K562 (cell line): ENCODE measurements around the gene SFXN5. TPM values are rescaled to one million over a fixed set of nuclear protein-coding genes. Genes with fewer than 3 reads are reported as not detected.

Experiments used
- ATAC-seq: fragments of 200-7000 bp; cut with Tn5 transposase; 3 replicates; pipeline ENCODE4 v1.9.1; 2020; ENCODE audit warnings: moderate library complexity
- BruUV-seq: library from RNA; stranded (reverse); fragments of 400-500 nt; replicated peaks from 2 replicates; lab custom pipeline; 2021; lab: Mats Ljungman, UMichigan
- CTCF ChIA-PET: fragments of 300-600 bp; formaldehyde crosslinking; extraction: SDS; loops from one replicate; lab custom pipeline; 2021; ENCODE audit warnings: low intra/inter-chr PET ratio; lab: Yijun Ruan, JAX
- POLR2A ChIA-PET: fragments of 300-600, 350-650 bp; sonication (Branson Sonifier 250); formaldehyde crosslinking; extraction: SDS; loops from one replicate; lab custom pipeline; 2021; ENCODE audit warnings: antibody characterized with exemption, inconsistent platforms; lab: Yijun Ruan, JAX
- DNase-seq, 4 experiments: peaks; one replicate each; pipeline versions ENCODE4 v3.0.0 to v3.0.0-alpha.2; 2011 to 2018; ENCODE audit warnings: low spot score in 3 of 4, mixed read lengths in 3 of 4; ENCODE audit errors: extremely low read depth in 1 of 4
- FAIRE-seq: peaks from 2 replicates; lab custom pipeline; 2011; peaks lifted over from hg19 to GRCh38; lab: Jason Lieb, UNC
- H2AFZ ChIP-seq: 2 replicates; pipeline ENCODE4 v1.6.0; 2011; ENCODE audit warnings: low read depth, low read length, control low read depth, inconsistent platforms
- H3K27ac ChIP-seq: fragments of 200-600 bp; 3 replicates; pipeline ENCODE4 v1.8.0; 2011; ENCODE audit warnings: low read depth, mild to moderate bottlenecking, control low read depth, inconsistent platforms, low read length, moderate library complexity, mixed read lengths; ENCODE audit errors: extremely low read depth
- H3K27me3 ChIP-seq, 2 experiments: fragments of 300-600 bp in 1 of 2; 2 replicates in 1 of 2; 3 replicates in 1 of 2; pipeline versions ENCODE4 v1.6.0 to v1.8.0; 2011; ENCODE audit warnings: inconsistent platforms in 2 of 2, low read length in 2 of 2, mild to moderate bottlenecking in 1 of 2, mixed read lengths in 1 of 2, moderate library complexity in 1 of 2; ENCODE audit not compliant: control insufficient read depth in 2 of 2, insufficient read depth in 2 of 2
- H3K36me3 ChIP-seq: fragments of 300-600 bp; 3 replicates; pipeline ENCODE4 v1.8.0; 2011; ENCODE audit warnings: mild to moderate bottlenecking, low read length, inconsistent platforms; ENCODE audit not compliant: control insufficient read depth, insufficient read depth
- H3K4me1 ChIP-seq, 2 experiments: fragments of 200-600 bp in 1 of 2; replicated peaks in 1 of 2; 2 replicates in 1 of 2; 3 replicates in 1 of 2; pipeline versions ENCODE4 v1.5.1 to v1.8.0; 2011; ENCODE audit warnings: inconsistent platforms in 2 of 2, low read length in 2 of 2, mild to moderate bottlenecking in 1 of 2, mixed read lengths in 1 of 2, moderate library complexity in 1 of 2; ENCODE audit not compliant: control insufficient read depth in 2 of 2, insufficient read depth in 2 of 2
- H3K4me2 ChIP-seq: 2 replicates; pipeline ENCODE4 v1.6.1; 2011; ENCODE audit warnings: low read length, control low read depth, inconsistent platforms, mixed read lengths; ENCODE audit not compliant: insufficient read depth
- H3K4me3 ChIP-seq: fragments of 200-600 bp; sonication (generic), shearing (Covaris generic); 2 replicates; pipeline ENCODE4 v1.5.1; 2016; ENCODE audit warnings: control low read depth, inconsistent platforms
- H3K79me2 ChIP-seq: fragments of 200-600 bp; 3 replicates; pipeline ENCODE4 v1.8.0; 2011; ENCODE audit warnings: low read length, inconsistent platforms; ENCODE audit not compliant: control insufficient read depth, insufficient read depth
- H3K9ac ChIP-seq, 2 experiments: 2 replicates each; pipeline versions ENCODE4 v1.6.0 to v1.6.1; 2011; ENCODE audit warnings: low read depth in 2 of 2, low read length in 2 of 2, control low read depth in 1 of 2, inconsistent platforms in 1 of 2, mild to moderate bottlenecking in 1 of 2, mixed read lengths in 1 of 2; ENCODE audit not compliant: insufficient read depth in 1 of 2
- H3K9me1 ChIP-seq: one replicate; pipeline ENCODE4 v1.6.0; 2011; ENCODE audit warnings: inconsistent platforms, mild to moderate bottlenecking, low read length, moderate library complexity; ENCODE audit not compliant: control insufficient read depth, insufficient read depth
- H3K9me3 ChIP-seq: replicated peaks from 2 replicates; pipeline ENCODE4 v1.5.1; 2011; ENCODE audit warnings: low read depth, low read length, inconsistent platforms; ENCODE audit not compliant: control insufficient read depth, insufficient read depth
- H4K20me1 ChIP-seq: replicated peaks from 2 replicates; pipeline ENCODE4 v1.6.1; 2011; ENCODE audit warnings: low read length, inconsistent platforms, mixed read lengths; ENCODE audit not compliant: control insufficient read depth, insufficient read depth
- CAMTA2 ChIP-seq: fragments of 250-450 bp; sonication (Bioruptor Pico); conservative IDR thresholded peaks from 2 replicates; pipeline ENCODE4 v1.5.1; 2022
- CBX5 ChIP-seq: IDR thresholded peaks from 2 replicates; pipeline ENCODE4 v1.6.1; 2014; ENCODE audit warnings: low read depth, borderline replicate concordance
- NCOR1 ChIP-seq: fragments of 450-650 bp; IDR thresholded peaks from 2 replicates; pipeline ENCODE4 v1.6.1; 2016; ENCODE audit warnings: mild to moderate bottlenecking, moderate library complexity
- TEAD1 ChIP-seq, 2 experiments: fragments of 450-650 bp in 1 of 2; sonication (generic) in 1 of 2; formaldehyde crosslinking; IDR thresholded peaks; 2 replicates each; pipeline versions ENCODE4 v1.4.0 to v1.8.0; 2020 to 2022; ENCODE audit warnings: mild to moderate bottlenecking in 2 of 2, missing genetic modification reagents in 1 of 2
- YBX1 ChIP-seq: fragments of 450-650 bp; IDR thresholded peaks from 2 replicates; pipeline ENCODE4 v1.7.1; 2016; ENCODE audit warnings: mild to moderate bottlenecking
- ZNF184 ChIP-seq: sonication (generic); formaldehyde crosslinking; IDR thresholded peaks from 2 replicates; pipeline ENCODE4 v1.5.0; 2020; ENCODE audit warnings: missing genetic modification reagents
- WGBS: fragments of 100-300 bp; shearing (Covaris generic); methylation state at CpG from one replicate; pipeline ENCODE4 v1.1.6; 2016; ENCODE audit warnings: low coverage, mixed read lengths; ENCODE audit not compliant: insufficient coverage; ENCODE audit errors: missing lambda C conversion rate; 5-methylcytosine and 5-hydroxymethylcytosine counted together
- in situ Hi-C: fragments of 300-500 bp; cut with MboI; formaldehyde crosslinking; loops from 4 replicates; pipeline ENCODE4 v1.15.0; 2018; ENCODE audit warnings: inconsistent platforms, mixed read lengths
- intact Hi-C: fragments of 100-400 bp; cut with micrococcal nuclease; formaldehyde crosslinking; loops from 2 replicates; pipeline ENCODE4 v1.14.2; 2022
- polyA plus RNA-seq, 8 experiments: library from polyadenylated mRNA; depleted of rRNA in 4 of 8; stranded (reverse) in 5 of 8; unstranded in 3 of 8; fragments of >200 nt; fragmentation: Nextera tagmentation in 2 of 8; fragmentation: Illumina TruSeq in 1 of 8; extraction: Ambion mirVana in 2 of 8; extraction: Trizol in 1 of 8; gene quantifications; 2 replicates each; pipeline versions ENCODE4 v1.2.1 to v1.2.3, GENCODE V29; 2011 to 2014; ENCODE audit warnings: inconsistent platforms in 1 of 8, missing spikeins in 1 of 8
- total RNA-seq, 7 experiments: library from RNA; depleted of rRNA in 6 of 7; stranded (reverse); fragments of >200 nt in 6 of 7; fragmentation: Illumina TruSeq in 2 of 7; extraction: Trizol in 2 of 7; gene quantifications; 2 replicates each; pipeline versions ENCODE4 v1.2.1 to v1.2.3, GENCODE V29; 2011 to 2021; ENCODE audit warnings: low replicate concordance in 1 of 7
- TF ChIP-seq, protein P1 (sequence below): fragments of 150-350 bp; conservative IDR thresholded peaks from 2 replicates; pipeline ENCODE4 v1.6.1; 2014; ENCODE audit warnings: low read length
- TF ChIP-seq, protein P2 (sequence below), 2 experiments: fragments of 450-650 bp; conservative IDR thresholded peaks; 2 replicates each; pipeline ENCODE4 v1.6.1; 2017; ENCODE audit warnings: mild to moderate bottlenecking in 2 of 2, moderate library complexity in 2 of 2
- TF ChIP-seq, protein P3 (sequence below): fragments of 250-450 bp; sonication (Bioruptor Pico); IDR thresholded peaks from 2 replicates; pipeline ENCODE4 v1.5.0; 2020; ENCODE audit warnings: mild to moderate bottlenecking, borderline replicate concordance
- TF ChIP-seq, protein P4 (sequence below): fragments of 450-650 bp; formaldehyde crosslinking; IDR thresholded peaks from 2 replicates; pipeline ENCODE4 v1.4.0; 2022; ENCODE audit warnings: missing genetic modification characterization

SFXN5 gene
- total and polyA plus RNA-seq, 9 of the 15 experiments (the other 6 are each of a cell fraction or from before 2014, with no cell fraction given), result 8.3 to 22.6 (median 16.0) TPM

DNA sequence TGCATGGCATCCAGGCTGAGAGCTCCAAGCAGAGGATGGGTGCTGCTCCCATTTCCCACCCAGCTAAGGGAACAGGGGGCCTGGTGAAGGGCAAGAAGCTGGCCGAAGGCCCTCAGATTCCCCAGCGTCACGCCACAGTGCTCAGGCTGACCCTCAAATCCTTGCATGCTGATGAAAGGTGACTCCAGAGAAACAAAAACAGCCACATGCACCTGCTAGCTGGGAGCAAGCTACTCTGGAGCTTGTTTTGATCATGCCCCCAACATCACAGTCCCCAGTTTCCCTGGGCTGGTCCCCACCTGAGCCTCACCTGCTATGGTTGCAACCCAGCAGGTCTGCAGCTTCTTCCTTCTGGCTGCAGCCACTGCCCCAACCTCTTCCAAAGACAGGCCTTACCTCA, 28.0 kb upstream of the SFXN5 start (continued):
- TF ChIP-seq, protein P1, sequence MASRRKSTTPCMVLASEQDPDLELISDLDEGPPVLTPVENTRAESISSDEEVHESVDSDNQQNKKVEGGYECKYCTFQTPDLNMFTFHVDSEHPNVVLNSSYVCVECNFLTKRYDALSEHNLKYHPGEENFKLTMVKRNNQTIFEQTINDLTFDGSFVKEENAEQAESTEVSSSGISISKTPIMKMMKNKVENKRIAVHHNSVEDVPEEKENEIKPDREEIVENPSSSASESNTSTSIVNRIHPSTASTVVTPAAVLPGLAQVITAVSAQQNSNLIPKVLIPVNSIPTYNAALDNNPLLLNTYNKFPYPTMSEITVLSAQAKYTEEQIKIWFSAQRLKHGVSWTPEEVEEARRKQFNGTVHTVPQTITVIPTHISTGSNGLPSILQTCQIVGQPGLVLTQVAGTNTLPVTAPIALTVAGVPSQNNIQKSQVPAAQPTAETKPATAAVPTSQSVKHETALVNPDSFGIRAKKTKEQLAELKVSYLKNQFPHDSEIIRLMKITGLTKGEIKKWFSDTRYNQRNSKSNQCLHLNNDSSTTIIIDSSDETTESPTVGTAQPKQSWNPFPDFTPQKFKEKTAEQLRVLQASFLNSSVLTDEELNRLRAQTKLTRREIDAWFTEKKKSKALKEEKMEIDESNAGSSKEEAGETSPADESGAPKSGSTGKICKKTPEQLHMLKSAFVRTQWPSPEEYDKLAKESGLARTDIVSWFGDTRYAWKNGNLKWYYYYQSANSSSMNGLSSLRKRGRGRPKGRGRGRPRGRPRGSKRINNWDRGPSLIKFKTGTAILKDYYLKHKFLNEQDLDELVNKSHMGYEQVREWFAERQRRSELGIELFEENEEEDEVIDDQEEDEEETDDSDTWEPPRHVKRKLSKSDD, result no peak
- TF ChIP-seq YBX1, result no peak
- no peak for TF ChIP-seq CBX5
- no peak for TF ChIP-seq CAMTA2 (CRISPR knock-in tag)
- TF ChIP-seq, protein P2, sequence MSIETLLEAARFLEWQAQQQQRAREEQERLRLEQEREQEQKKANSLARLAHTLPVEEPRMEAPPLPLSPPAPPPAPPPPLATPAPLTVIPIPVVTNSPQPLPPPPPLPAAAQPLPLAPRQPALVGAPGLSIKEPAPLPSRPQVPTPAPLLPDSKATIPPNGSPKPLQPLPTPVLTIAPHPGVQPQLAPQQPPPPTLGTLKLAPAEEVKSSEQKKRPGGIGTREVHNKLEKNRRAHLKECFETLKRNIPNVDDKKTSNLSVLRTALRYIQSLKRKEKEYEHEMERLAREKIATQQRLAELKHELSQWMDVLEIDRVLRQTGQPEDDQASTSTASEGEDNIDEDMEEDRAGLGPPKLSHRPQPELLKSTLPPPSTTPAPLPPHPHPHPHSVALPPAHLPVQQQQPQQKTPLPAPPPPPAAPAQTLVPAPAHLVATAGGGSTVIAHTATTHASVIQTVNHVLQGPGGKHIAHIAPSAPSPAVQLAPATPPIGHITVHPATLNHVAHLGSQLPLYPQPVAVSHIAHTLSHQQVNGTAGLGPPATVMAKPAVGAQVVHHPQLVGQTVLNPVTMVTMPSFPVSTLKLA (conservative IDR thresholded peaks at IDR 0.05), result no peak

DNA sequence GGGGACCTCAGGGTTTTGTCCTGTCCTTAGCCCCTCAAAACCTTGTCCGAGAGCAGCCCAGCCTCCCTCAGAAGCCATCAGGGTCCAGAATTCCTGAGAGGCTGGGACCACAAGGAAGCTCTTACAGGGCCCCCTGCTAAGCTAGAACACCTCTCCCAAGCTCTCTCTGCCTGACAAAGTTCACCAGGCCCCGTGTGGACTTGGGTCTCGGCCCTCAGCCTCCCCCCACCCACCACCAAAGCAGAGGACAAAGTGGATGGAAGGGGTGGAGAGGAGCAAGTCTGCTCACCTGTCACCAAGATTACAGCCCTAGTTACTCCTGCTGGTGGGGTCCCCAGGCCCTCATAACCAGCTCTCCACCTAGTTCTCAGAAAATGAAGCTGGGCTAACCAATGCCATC, 24.4 kb upstream of the SFXN5 start:
- Histone ChIP-seq H3K9me1 (no peaks in the 10 kb centered on the region), H2AFZ (no peak overlapping the region), H3K27ac (no peak overlapping the region), H3K4me2 (no peak overlapping the region), H3K79me2 (no peaks in the 10 kb centered on the region), H3K4me3 (no peak overlapping the region), H3K9me3 (no peaks in the 10 kb centered on the region), H4K20me1 (peaks cover 39% of the 10 kb centered on the region), H3K27me3 (peaks cover 0 to 7% of the 10 kb centered on the region in 2 experiments; a peak in 1 of 5 replicates), H3K9ac (peak overlapping the region in 1 of 2 experiments; percentile 31; a peak in 1 of 4 replicates), H3K4me1 (no peaks in the 10 kb centered on the region; a peak in 2 of 5 replicates), H3K36me3 (no peaks in the 10 kb centered on the region)
- intact Hi-C loops, result no loop called here
- no TSS peak for BruUV-seq
- POLR2A ChIA-PET, result interaction anchor here (0.6 to 1.4 kb wide), 4 partner anchors 10 to 114 kb away, joined by 3 to 6 read pairs (median 4); partner anchors contain the start of gene RAB11FIP5
- CTCF ChIA-PET, result no interaction called here
- no peak for FAIRE-seq
- DNase-seq, result no peak
- ATAC-seq, result no peak
- in situ Hi-C loops, result no loop called here
- 9% methylated on average over 3 of the region's 3 CpGs for WGBS
- TF ChIP-seq ZNF184 (CRISPR knock-in tag) (no peak), NCOR1 (no peak), TEAD1 (CRISPR knock-in tag; IDR thresholded peaks at IDR 0.05) (no peak)
- TF ChIP-seq, protein P3, sequence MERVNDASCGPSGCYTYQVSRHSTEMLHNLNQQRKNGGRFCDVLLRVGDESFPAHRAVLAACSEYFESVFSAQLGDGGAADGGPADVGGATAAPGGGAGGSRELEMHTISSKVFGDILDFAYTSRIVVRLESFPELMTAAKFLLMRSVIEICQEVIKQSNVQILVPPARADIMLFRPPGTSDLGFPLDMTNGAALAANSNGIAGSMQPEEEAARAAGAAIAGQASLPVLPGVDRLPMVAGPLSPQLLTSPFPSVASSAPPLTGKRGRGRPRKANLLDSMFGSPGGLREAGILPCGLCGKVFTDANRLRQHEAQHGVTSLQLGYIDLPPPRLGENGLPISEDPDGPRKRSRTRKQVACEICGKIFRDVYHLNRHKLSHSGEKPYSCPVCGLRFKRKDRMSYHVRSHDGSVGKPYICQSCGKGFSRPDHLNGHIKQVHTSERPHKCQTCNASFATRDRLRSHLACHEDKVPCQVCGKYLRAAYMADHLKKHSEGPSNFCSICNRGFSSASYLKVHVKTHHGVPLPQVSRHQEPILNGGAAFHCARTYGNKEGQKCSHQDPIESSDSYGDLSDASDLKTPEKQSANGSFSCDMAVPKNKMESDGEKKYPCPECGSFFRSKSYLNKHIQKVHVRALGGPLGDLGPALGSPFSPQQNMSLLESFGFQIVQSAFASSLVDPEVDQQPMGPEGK (CRISPR knock-in tag), result no peak
- TF ChIP-seq, protein P4, sequence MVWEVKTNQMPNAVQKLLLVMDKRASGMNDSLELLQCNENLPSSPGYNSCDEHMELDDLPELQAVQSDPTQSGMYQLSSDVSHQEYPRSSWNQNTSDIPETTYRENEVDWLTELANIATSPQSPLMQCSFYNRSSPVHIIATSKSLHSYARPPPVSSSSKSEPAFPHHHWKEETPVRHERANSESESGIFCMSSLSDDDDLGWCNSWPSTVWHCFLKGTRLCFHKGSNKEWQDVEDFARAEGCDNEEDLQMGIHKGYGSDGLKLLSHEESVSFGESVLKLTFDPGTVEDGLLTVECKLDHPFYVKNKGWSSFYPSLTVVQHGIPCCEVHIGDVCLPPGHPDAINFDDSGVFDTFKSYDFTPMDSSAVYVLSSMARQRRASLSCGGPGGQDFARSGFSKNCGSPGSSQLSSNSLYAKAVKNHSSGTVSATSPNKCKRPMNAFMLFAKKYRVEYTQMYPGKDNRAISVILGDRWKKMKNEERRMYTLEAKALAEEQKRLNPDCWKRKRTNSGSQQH (CRISPR knock-in tag), result no peak
